HepG2 (cell line): ENCODE results near the gene MC1R. TPM values are rescaled to one million over a fixed set of nuclear protein-coding genes. Genes with fewer than 3 reads are reported as not detected.

ENCODE experiments used
- EP300 ChIP-seq, 3 experiments: sonication (generic) in 1 of 3; formaldehyde crosslinking in 1 of 3; IDR thresholded peaks; 2 replicates each; pipeline versions ENCODE4 v1.5.1 to v1.6.1; 2011 to 2020; ENCODE audit warnings: low read depth in 2 of 3, low read length in 2 of 3, borderline replicate concordance in 1 of 3, improper control_type of control experiment in 1 of 3, mild to moderate bottlenecking in 1 of 3, missing genetic modification reagents in 1 of 3, moderate library complexity in 1 of 3
- HDAC1 ChIP-seq: sonication (generic); formaldehyde crosslinking; IDR thresholded peaks from 2 replicates; pipeline ENCODE4 v1.5.1; 2020; ENCODE audit warnings: mild to moderate bottlenecking, missing genetic modification reagents
- JUN ChIP-seq: sonication (generic); formaldehyde crosslinking; IDR thresholded peaks from 2 replicates; pipeline ENCODE4 v1.4.0; 2020; ENCODE audit warnings: mild to moderate bottlenecking, missing genetic modification reagents
- KDM1A ChIP-seq: IDR thresholded peaks from 2 replicates; pipeline ENCODE4 v1.6.1; 2016; ENCODE audit warnings: missing compliant biosample characterization
- KLF12 ChIP-seq: sonication (generic); formaldehyde crosslinking; IDR thresholded peaks from 2 replicates; pipeline ENCODE4 v1.4.0; 2020; ENCODE audit warnings: missing genetic modification reagents, borderline replicate concordance
- RARA ChIP-seq: IDR thresholded peaks from 2 replicates; pipeline ENCODE4 v1.6.1; 2016; ENCODE audit warnings: missing genetic modification reagents, missing compliant biosample characterization
- RBFOX2 ChIP-seq: fragments of 200-400 bp; formaldehyde crosslinking; IDR thresholded peaks from 2 replicates; pipeline ENCODE4 v1.6.1; 2017; ENCODE audit warnings: low read depth, mild to moderate bottlenecking, low read length
- SMAD3 ChIP-seq: sonication (generic); formaldehyde crosslinking; IDR thresholded peaks from 2 replicates; pipeline ENCODE4 v1.4.0; 2020; ENCODE audit warnings: missing genetic modification reagents
- SOX5 ChIP-seq: IDR thresholded peaks from 2 replicates; pipeline ENCODE4 v1.6.1; 2016; ENCODE audit warnings: borderline replicate concordance
- ZFP37 ChIP-seq: sonication (generic); formaldehyde crosslinking; IDR thresholded peaks from 2 replicates; pipeline ENCODE4 v1.4.0; 2020; ENCODE audit warnings: missing genetic modification reagents, borderline replicate concordance
- ZNF333 ChIP-seq: sonication (generic); formaldehyde crosslinking; IDR thresholded peaks from 2 replicates; pipeline ENCODE4 v1.4.0; 2020; ENCODE audit warnings: mild to moderate bottlenecking, missing genetic modification reagents, borderline replicate concordance
- ZNF564 ChIP-seq: sonication (generic); formaldehyde crosslinking; IDR thresholded peaks from 2 replicates; pipeline ENCODE4 v1.8.1; 2023; ENCODE audit warnings: mild to moderate bottlenecking, missing genetic modification reagents
- polyA plus RNA-seq, 8 experiments: library from polyadenylated mRNA; depleted of rRNA in 3 of 8; stranded (reverse) in 7 of 8; unstranded in 1 of 8; fragments of >200 nt; fragmentation: Illumina TruSeq in 4 of 8; extraction: Trizol in 4 of 8; gene quantifications; 2 replicates each; pipeline versions ENCODE4 v1.2.1 to v1.2.3, GENCODE V29; 2011 to 2016; ENCODE audit warnings: low read depth in 4 of 8, missing spikeins in 1 of 8, mixed read lengths in 1 of 8; ENCODE audit not compliant: insufficient read depth in 1 of 8
- total RNA-seq, 5 experiments: library from RNA; depleted of rRNA; stranded (reverse); fragments of >200 nt; fragmentation: Illumina TruSeq; extraction: Trizol; gene quantifications; 2 replicates each; pipeline ENCODE4 v1.2.3, GENCODE V29; 2016; ENCODE audit warnings: low read depth in 1 of 5
- TF ChIP-seq, protein P1 (sequence below): sonication (generic); formaldehyde crosslinking; IDR thresholded peaks from 2 replicates; pipeline ENCODE4 v1.4.0; 2020; ENCODE audit warnings: missing genetic modification reagents, borderline replicate concordance
- TF ChIP-seq, protein P2 (sequence below), 2 experiments: fragments of 450-650 bp in 1 of 2; sonication (generic) in 1 of 2; formaldehyde crosslinking; IDR thresholded peaks; 2 replicates each; pipeline versions ENCODE4 v1.5.0 to v1.8.0; 2020 to 2022; ENCODE audit warnings: mild to moderate bottlenecking in 1 of 2, missing genetic modification reagents in 1 of 2
- TF ChIP-seq, protein P3 (sequence below): IDR thresholded peaks from 2 replicates; pipeline ENCODE4 v1.6.1; 2016; ENCODE audit warnings: low read depth, missing genetic modification reagents, missing compliant biosample characterization
- TF ChIP-seq, protein P4 (sequence below): sonication (generic); formaldehyde crosslinking; IDR thresholded peaks from 2 replicates; pipeline ENCODE4 v1.8.0; 2022; ENCODE audit warnings: mild to moderate bottlenecking, missing genetic modification reagents, borderline replicate concordance

MC1R gene
- total and polyA plus RNA-seq, 2 of the 13 experiments (the other 11 are each of a cell fraction or from before 2014, with no cell fraction given), result 9.1 to 14.8 TPM

DNA sequence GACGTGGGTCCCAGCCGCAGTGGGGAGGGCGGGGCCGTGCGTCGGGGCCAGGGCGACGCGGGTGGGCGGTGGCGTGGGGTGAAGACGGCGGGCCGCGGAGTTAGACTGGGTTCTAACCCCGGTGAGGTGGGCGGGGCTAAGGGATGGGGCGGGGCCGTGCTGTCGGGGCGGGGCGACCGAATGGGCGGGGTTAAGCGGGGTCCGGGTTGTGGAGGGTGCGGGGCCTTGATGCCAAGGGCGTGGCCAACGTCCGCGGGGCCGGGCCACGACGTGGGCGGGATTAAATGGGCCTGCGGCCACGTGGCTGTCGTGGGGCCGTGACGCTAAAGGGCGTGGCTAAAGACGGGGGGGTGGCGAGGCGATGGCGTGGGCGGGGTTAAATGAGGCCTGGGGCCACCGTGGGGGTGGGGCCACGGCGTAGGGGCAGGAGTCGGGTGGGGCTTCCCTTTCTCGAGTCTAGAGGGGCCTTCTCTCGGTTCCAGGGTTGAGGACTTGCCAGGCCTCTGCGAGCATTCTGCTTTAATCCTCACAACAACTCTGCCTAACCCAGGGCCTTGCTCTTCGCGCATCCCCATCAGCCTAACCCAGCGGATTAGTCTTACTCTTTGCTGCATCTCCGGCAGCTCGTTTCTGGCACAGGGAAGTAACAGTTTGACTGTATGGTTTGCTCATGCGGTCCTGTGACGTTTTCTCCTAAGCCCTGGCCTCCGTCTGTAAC lies 44.5 kb upstream of the MC1R start (continued):
- TF ChIP-seq, protein P1, sequence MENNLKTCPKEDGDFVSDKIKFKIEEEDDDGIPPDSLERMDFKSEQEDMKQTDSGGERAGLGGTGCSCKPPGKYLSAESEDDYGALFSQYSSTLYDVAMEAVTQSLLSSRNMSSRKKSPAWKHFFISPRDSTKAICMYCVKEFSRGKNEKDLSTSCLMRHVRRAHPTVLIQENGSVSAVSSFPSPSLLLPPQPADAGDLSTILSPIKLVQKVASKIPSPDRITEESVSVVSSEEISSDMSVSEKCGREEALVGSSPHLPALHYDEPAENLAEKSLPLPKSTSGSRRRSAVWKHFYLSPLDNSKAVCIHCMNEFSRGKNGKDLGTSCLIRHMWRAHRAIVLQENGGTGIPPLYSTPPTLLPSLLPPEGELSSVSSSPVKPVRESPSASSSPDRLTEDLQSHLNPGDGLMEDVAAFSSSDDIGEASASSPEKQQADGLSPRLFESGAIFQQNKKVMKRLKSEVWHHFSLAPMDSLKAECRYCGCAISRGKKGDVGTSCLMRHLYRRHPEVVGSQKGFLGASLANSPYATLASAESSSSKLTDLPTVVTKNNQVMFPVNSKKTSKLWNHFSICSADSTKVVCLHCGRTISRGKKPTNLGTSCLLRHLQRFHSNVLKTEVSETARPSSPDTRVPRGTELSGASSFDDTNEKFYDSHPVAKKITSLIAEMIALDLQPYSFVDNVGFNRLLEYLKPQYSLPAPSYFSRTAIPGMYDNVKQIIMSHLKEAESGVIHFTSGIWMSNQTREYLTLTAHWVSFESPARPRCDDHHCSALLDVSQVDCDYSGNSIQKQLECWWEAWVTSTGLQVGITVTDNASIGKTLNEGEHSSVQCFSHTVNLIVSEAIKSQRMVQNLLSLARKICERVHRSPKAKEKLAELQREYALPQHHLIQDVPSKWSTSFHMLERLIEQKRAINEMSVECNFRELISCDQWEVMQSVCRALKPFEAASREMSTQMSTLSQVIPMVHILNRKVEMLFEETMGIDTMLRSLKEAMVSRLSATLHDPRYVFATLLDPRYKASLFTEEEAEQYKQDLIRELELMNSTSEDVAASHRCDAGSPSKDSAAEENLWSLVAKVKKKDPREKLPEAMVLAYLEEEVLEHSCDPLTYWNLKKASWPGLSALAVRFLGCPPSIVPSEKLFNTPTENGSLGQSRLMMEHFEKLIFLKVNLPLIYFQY (CRISPR knock-in tag), result no peak
- 0 out of 2 replicates have a peak, but pooled peaks have one; percentile 9 for TF ChIP-seq RARA
- TF ChIP-seq, protein P2, sequence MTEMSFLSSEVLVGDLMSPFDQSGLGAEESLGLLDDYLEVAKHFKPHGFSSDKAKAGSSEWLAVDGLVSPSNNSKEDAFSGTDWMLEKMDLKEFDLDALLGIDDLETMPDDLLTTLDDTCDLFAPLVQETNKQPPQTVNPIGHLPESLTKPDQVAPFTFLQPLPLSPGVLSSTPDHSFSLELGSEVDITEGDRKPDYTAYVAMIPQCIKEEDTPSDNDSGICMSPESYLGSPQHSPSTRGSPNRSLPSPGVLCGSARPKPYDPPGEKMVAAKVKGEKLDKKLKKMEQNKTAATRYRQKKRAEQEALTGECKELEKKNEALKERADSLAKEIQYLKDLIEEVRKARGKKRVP (CRISPR knock-in tag; IDR thresholded peaks at IDR 0.05), result peak in 1 of 2 experiments; percentile 7; a peak in 1 of 4 replicates
- TF ChIP-seq EP300 (IDR thresholded peaks at IDR 0.05; ENCODE audit: low read depth in 2 of 2, low read length in 2 of 2), result peak in 1 of 2 experiments; percentile 38; a peak in 1 of 4 replicates
- TF ChIP-seq EP300 (CRISPR knock-in tag; IDR thresholded peaks at IDR 0.05; ENCODE audit: borderline replicate concordance), result no peak
- peak; percentile 23; the same call in 1 of the 2 replicates for TF ChIP-seq SOX5 (CRISPR knock-in tag)
- TF ChIP-seq ZNF564 (CRISPR knock-in tag), result no peak
- no peak; the same call in 1 of the 2 replicates for TF ChIP-seq ZNF333 (CRISPR knock-in tag)
- peak; percentile 55; the same call in 1 of the 2 replicates for TF ChIP-seq ZFP37
- no peak; the same call in 1 of the 2 replicates for TF ChIP-seq RBFOX2
- TF ChIP-seq KLF12, result no peak
- TF ChIP-seq, protein P3, sequence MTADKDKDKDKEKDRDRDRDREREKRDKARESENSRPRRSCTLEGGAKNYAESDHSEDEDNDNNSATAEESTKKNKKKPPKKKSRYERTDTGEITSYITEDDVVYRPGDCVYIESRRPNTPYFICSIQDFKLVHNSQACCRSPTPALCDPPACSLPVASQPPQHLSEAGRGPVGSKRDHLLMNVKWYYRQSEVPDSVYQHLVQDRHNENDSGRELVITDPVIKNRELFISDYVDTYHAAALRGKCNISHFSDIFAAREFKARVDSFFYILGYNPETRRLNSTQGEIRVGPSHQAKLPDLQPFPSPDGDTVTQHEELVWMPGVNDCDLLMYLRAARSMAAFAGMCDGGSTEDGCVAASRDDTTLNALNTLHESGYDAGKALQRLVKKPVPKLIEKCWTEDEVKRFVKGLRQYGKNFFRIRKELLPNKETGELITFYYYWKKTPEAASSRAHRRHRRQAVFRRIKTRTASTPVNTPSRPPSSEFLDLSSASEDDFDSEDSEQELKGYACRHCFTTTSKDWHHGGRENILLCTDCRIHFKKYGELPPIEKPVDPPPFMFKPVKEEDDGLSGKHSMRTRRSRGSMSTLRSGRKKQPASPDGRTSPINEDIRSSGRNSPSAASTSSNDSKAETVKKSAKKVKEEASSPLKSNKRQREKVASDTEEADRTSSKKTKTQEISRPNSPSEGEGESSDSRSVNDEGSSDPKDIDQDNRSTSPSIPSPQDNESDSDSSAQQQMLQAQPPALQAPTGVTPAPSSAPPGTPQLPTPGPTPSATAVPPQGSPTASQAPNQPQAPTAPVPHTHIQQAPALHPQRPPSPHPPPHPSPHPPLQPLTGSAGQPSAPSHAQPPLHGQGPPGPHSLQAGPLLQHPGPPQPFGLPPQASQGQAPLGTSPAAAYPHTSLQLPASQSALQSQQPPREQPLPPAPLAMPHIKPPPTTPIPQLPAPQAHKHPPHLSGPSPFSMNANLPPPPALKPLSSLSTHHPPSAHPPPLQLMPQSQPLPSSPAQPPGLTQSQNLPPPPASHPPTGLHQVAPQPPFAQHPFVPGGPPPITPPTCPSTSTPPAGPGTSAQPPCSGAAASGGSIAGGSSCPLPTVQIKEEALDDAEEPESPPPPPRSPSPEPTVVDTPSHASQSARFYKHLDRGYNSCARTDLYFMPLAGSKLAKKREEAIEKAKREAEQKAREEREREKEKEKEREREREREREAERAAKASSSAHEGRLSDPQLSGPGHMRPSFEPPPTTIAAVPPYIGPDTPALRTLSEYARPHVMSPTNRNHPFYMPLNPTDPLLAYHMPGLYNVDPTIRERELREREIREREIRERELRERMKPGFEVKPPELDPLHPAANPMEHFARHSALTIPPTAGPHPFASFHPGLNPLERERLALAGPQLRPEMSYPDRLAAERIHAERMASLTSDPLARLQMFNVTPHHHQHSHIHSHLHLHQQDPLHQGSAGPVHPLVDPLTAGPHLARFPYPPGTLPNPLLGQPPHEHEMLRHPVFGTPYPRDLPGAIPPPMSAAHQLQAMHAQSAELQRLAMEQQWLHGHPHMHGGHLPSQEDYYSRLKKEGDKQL (CRISPR knock-in tag), result 0 out of 2 replicates have a peak, but pooled peaks have one; percentile 25
- 0 out of 2 replicates have a peak, but pooled peaks have one; percentile 26 for TF ChIP-seq SMAD3
- peak; percentile 46; the same call in 1 of the 2 replicates for TF ChIP-seq HDAC1 (CRISPR knock-in tag)
- no peak for TF ChIP-seq KDM1A
- TF ChIP-seq, protein P4, sequence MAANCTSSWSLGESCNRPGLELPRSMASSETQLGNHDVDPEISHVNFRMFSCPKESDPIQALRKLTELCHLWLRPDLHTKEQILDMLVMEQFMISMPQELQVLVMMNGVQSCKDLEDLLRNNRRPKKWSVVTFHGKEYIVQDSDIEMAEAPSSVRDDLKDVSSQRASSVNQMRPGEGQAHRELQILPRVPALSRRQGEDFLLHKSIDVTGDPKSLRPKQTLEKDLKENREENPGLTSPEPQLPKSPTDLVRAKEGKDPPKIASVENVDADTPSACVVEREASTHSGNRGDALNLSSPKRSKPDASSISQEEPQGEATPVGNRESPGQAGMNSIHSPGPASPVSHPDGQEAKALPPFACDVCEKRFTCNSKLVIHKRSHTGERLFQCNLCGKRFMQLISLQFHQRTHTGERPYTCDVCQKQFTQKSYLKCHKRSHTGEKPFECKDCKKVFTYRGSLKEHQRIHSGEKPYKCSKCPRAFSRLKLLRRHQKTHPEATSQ, result peak; percentile 77
- no peak for TF ChIP-seq JUN (CRISPR knock-in tag)
